OCI-LY7 (cell line): ENCODE measurements around the gene STK31. TPM values are rescaled to one million over a fixed set of nuclear protein-coding genes. Genes with fewer than 3 reads are reported as not detected.

Source experiments
- BruUV-seq: library from RNA; stranded (reverse); fragments of 400-500 nt; replicated peaks from 2 replicates; lab custom pipeline; 2021; lab: Mats Ljungman, UMichigan
- CTCF ChIA-PET: fragments of 300-600 bp; sonication (Branson Sonifier 250); formaldehyde crosslinking; loops from one replicate; lab custom pipeline; 2022; ENCODE audit warnings: antibody characterized with exemption; ENCODE audit not compliant: unreplicated experiment; lab: Charles Lee
- POLR2A ChIA-PET: fragments of 300-600 bp; sonication (Branson Sonifier 250); formaldehyde crosslinking; loops from one replicate; lab custom pipeline; 2022; ENCODE audit warnings: antibody characterized with exemption; lab: Charles Lee
- DNase-seq: peaks from one replicate; pipeline ENCODE4 v3.0.0-alpha.2; 2015; ENCODE audit warnings: low spot score
- H2AFZ ChIP-seq: fragments of 200-600 bp; sonication (generic), shearing (Covaris generic); 2 replicates; pipeline ENCODE4 v1.6.1; 2014; ENCODE audit warnings: mild to moderate bottlenecking, antibody characterized with exemption, low read length, moderate library complexity
- H3K27ac ChIP-seq: fragments of 200-600 bp; sonication (generic); 2 replicates; pipeline ENCODE4 v1.5.1; 2014; ENCODE audit warnings: mixed run types, low read depth, mild to moderate bottlenecking, moderate library complexity, low read length, inconsistent platforms; ENCODE audit not compliant: poor library complexity, severe bottlenecking
- H3K36me3 ChIP-seq: fragments of 200-600 bp; sonication (generic); 2 replicates; pipeline ENCODE4 v1.6.1; 2014; ENCODE audit warnings: mild to moderate bottlenecking, antibody characterized with exemption, low read length, moderate library complexity, mixed read lengths; ENCODE audit not compliant: insufficient read depth
- H3K4me1 ChIP-seq: fragments of 200-600 bp; sonication (generic); 2 replicates; pipeline ENCODE4 v1.5.1; 2014; ENCODE audit warnings: mild to moderate bottlenecking, low read length; ENCODE audit not compliant: insufficient read depth, poor library complexity, severe bottlenecking
- H3K4me2 ChIP-seq: fragments of 200-600 bp; sonication (generic); 2 replicates; pipeline ENCODE4 v1.6.1; 2014; ENCODE audit warnings: mild to moderate bottlenecking, low read length
- H3K4me3 ChIP-seq: fragments of 200-600 bp; sonication (generic); 2 replicates; pipeline ENCODE4 v1.5.1; 2014; ENCODE audit warnings: mild to moderate bottlenecking, low read depth, low read length; ENCODE audit not compliant: poor library complexity, severe bottlenecking
- H3K79me2 ChIP-seq: fragments of 200-600 bp; sonication (generic); 2 replicates; pipeline ENCODE4 v1.6.1; 2016; ENCODE audit warnings: low read depth, mild to moderate bottlenecking, low read length, moderate library complexity, mixed read lengths; ENCODE audit not compliant: insufficient read depth
- H3K9me2 ChIP-seq: fragments of 200-600 bp; sonication (generic); 2 replicates; pipeline ENCODE4 v1.6.1; 2016; ENCODE audit warnings: mild to moderate bottlenecking, low read length, mixed read lengths; ENCODE audit not compliant: insufficient read depth
- H3K9me3 ChIP-seq: fragments of 200-600 bp; sonication (generic); 2 replicates; pipeline ENCODE4 v1.6.1; 2014; ENCODE audit warnings: mild to moderate bottlenecking, mixed run types, low read length, mixed read lengths
- H4K20me1 ChIP-seq: fragments of 200-600 bp; sonication (generic); 2 replicates; pipeline ENCODE4 v1.6.1; 2014; ENCODE audit warnings: mild to moderate bottlenecking, antibody characterized with exemption, low read length, moderate library complexity, mixed read lengths; ENCODE audit not compliant: insufficient read depth
- CTCF ChIP-seq: fragments of 200-600 bp; sonication (generic); conservative IDR thresholded peaks from 2 replicates; pipeline ENCODE4 v1.5.1; 2014; ENCODE audit warnings: mild to moderate bottlenecking, antibody characterized with exemption, low read length, moderate library complexity, mixed read lengths
- EZH2phosphoT487 ChIP-seq: fragments of 200-600 bp; sonication (generic); IDR thresholded peaks from 2 replicates; pipeline ENCODE4 v1.6.1; 2018; ENCODE audit warnings: low read depth, borderline replicate concordance, mild to moderate bottlenecking, mixed run types, antibody characterized with exemption, low read length, moderate library complexity, mixed read lengths
- intact Hi-C: fragments of 100-400 bp; cut with micrococcal nuclease; formaldehyde crosslinking; loops from one replicate; pipeline ENCODE4 v1.10.0; 2022; ENCODE audit not compliant: unreplicated experiment
- total RNA-seq, 2 experiments: library from RNA; depleted of rRNA in 1 of 2; stranded (reverse); fragments of >200 nt in 1 of 2; shearing (Covaris generic) in 1 of 2; gene quantifications; 2 replicates each; pipeline ENCODE4 v1.2.3, GENCODE V29; 2014 to 2022

The STK31 gene
- total RNA-seq, 2 experiments from 2014 or later, result 0.28 to 0.40 TPM

- POLR2A ChIA-PET, result no interaction called here
- BruUV-seq, result no TSS peak
- H3K79me2 ChIP-seq, result no peaks in the 10 kb centered on the region
- intact Hi-C loops, result no loop called here
- H2AFZ ChIP-seq, result no peak overlapping the region
- H3K36me3 ChIP-seq, result no peaks in the 10 kb centered on the region
- TF ChIP-seq EZH2phosphoT487, result no peak
- TF ChIP-seq CTCF, result no peak
- H3K4me3 ChIP-seq, result no peak overlapping the region
- DNase-seq, result no peak
- CTCF ChIA-PET, result interaction anchor here (0.6 kb wide), 1 partner anchor 123 kb away, joined by 3 read pairs; no protein-coding TSS in a partner anchor
- no peak overlapping the region for H3K27ac ChIP-seq
- H3K9me2 ChIP-seq, result no peaks in the 10 kb centered on the region
- H3K4me1 ChIP-seq, result no peaks in the 10 kb centered on the region
- no peaks in the 10 kb centered on the region for H4K20me1 ChIP-seq
- no peaks in the 10 kb centered on the region for H3K9me3 ChIP-seq
- no peak overlapping the region for H3K4me2 ChIP-seq
Measured at GRCh38 chr7:23700046-23700445, 10.0 kb upstream of the STK31 start.

GRCh38 chr7:23709081-23709750, 803 bp upstream of the STK31 start:
- Histone ChIP-seq H3K9me2 (no peaks in the 10 kb centered on the region), H4K20me1 (no peaks in the 10 kb centered on the region), H3K36me3 (no peaks in the 10 kb centered on the region), H3K9me3 (peaks cover 7% of the 10 kb centered on the region; the same call in 1 of the 2 replicates), H3K4me1 (no peaks in the 10 kb centered on the region), H3K4me2 (no peak overlapping the region), H3K4me3 (no peak overlapping the region), H3K27ac (no peak overlapping the region), H3K79me2 (no peaks in the 10 kb centered on the region), H2AFZ (no peak overlapping the region)
- POLR2A ChIA-PET, result interaction anchor here (0.6 to 1.5 kb wide), 3 partner anchors 10 to 438 kb away, joined by 3 to 5 read pairs (median 4); no protein-coding TSS in a partner anchor
- TF ChIP-seq CTCF (no peak), EZH2phosphoT487 (no peak)
- no TSS peak for BruUV-seq
- DNase-seq, result no peak
- intact Hi-C loops, result no loop called here
- CTCF ChIA-PET, result no interaction called here
